EH (cell line): Measurements from ENCODE around the gene MKRN1.
"Not testable (repeated sequence)": the region's sequence is repeated elsewhere in the genome, so short reads cannot be mapped to it uniquely, and the experiment has no call there.

Experiments used
- DNase-seq: peaks from one replicate; pipeline ENCODE4 v3.0.0-alpha.2; 2015; ENCODE audit warnings: low read depth

The MKRN1 gene

DNA sequence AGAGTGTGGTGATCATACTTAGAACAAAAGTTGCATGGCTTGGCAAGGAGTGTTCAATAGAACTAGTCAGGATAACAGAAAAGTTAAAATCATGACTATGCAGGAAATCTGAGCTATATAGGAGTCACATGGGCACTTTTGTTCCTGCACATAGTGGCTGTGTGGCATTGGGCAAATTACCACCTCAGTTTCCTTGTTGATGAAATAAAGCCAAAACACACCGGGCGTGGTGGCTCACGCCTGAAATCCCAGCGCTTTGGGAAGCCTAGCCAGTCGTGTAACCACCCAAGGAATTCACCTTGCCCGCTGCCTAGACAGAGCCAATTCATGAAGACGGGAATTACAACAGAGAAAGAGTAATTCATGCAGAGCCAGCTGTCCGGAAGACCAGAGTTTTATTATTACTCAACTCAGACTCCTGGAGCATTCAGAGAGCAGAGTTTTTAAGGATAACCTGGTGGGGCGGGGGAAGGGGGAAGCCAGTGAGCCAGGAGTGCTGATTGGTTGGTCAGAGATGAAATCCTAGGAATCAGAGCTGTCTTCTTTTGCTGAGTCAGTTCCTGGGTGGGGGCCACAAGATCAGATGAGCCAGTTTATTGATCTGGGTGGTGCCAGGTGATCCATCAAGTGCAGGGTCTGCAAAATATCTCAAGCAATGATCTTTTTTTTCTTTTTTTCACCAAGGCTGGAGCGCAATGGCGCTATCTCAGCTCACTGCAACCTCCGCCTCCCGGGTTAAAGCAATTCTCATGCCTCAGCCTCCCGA lies 6.4 kb upstream of the MKRN1 start:
- DNase-seq, result no peak

DNA sequence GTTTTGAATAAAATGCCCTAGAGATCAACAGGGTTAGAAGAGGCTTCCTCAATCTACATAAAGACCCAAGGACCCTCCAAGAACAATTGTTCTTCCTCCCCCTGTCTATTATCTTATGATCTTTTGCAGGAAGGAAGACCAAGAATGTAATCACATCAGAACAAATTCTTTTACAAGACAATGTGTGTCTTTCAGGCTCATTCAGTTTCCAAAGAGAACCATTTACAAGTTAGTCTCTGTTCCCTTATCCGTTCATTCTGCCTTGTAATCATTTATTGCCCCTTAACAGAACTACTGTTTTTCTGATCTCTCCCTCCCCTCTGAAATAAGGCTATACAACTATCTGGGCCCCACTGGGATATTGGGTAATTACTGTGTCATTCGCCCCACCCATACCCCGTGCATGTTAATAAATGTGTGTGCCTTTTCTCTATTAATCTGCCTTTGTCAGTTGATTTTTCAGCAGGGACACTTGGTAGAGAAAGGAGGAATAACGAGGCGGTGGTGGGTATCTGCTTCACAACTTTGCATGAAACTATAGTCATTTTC lies 5.7 kb upstream of the MKRN1 start:
- no peak for DNase-seq

DNA sequence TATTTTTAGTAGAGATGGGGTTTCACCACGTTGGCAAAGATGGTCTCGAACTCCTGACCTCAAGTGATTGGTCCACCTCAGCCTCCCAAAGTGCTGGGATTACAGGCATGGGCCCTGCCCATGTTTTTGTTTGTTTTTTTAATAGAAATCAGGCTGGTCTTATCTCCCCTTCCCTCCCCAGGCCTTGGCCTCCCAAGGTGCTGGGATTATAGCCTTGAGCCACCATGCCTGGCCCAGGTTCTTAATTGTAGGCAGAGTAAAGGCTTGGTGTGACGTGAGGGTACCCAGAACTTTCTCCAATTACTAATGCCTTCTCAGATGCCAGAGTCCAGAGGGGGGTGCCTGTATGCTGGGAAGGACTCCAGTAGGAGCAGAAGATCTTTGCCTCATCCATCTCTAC lies 5.2 kb upstream of the MKRN1 start:
- no peak for DNase-seq

DNA sequence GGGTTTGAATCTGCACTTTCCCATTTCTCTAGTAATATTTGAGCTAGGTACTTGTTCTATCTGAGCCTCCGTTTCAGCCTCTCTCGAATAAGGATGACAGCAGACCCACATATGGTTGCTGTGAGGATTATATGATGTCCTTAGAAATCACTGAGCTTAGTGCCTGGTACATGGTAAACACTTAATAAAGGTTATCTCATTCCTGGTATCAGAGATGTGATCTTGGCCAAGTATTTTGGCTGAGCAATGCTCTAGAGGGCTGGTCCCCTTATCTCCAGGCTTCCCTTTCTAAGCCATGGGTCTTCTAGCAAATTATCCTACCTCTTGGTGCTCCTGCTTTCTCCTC lies 407 bp upstream of the MKRN1 start:
- DNase-seq, result no peak

GRCh38 chr7:140478246-140479061 lies 851 bp downstream of the MKRN1 start:
- DNase-seq, result peak; percentile 42

DNA sequence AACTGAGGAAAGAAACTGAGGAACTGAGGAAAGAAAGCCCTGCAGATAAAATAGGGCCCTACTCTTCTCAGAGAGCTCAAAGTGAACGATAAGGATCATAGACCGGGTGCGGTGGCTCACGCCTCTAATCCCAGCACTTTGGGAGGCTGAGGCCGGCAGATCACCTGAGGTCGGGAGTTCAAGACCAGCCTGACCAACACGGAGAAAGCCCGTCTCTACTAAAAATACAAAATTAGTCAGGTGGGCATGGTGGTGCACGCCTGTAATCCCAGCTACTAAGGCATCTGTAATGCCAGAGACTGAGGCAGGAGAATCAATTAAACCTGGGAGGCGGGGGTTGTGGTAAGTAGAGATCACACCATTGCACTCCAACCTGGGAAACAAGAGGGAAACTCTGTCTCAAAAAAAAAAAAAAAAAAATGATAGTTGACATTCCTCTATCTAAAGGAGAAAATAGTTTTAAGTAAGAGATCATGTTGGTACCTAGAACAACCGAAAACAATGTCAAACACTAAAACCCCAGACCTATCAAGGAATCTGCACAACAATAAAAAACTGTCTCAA lies 2.5 kb downstream of the MKRN1 start:
- no peak for DNase-seq

DNA sequence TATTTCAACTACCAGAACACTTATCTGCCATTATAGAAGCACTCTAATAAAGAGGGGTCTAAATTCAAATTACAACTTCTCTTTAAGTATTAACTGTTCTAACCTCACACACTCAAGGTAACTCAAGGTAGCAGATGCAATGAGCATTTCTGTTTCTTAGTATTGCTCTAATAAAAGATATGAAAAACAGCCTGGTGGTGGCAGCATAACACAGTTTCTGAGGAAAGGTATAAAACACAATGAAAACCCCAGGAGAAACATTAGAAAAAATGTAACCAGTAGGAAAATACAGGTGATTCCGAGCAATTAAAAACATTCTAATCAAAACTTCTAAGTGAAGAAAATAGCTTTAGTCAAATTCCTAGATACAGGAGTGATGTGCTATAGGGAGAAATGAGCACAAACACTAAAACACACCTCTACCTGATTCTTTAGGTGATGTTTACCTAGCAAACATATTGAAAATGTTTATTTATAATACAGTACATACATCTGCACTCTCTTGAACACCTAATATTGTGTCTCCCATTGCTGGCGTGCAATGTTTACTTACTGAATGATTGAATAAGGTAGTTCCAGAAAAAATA lies 3.5 kb downstream of the MKRN1 start:
- peak; percentile 53 for DNase-seq

DNA sequence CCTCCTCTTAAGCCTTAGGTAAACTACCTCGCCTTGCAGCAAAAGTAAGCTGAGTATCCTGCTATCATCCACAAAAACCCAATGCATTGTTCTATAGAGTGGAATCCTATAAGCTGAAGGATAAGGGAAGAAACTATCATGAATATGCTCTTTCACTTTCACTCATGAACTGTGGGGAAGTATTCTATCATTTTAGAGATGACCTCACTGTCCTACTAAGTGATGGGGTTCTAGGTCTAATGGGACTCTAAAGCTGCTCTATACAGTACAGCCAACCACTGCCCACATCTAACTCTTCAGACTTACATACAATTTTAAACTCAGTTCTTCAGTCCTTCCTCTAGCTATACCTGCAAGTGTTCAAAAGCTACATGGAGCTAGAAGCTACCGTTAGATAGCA lies 16.2 kb downstream of the MKRN1 start:
- no peak for DNase-seq

DNA sequence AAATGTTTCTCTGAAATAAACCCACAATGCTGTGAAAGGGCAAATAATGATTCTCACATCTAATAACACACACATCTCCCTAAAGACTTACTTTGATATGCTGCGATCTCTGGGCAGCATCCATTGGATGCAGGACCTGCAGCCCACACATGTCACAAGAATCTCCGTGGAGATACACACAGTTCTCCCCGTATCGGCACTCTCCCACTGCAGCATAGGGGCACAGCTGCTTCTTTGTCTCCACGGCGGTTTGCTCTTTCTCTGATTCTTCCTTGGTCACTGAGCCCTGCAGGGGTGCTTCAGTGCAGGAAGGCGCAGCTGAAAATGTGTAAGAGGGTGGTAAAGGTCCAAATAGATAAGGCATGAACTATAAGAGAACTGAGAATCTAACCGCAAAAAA lies 20.4 kb downstream of the MKRN1 start:
- DNase-seq, result no peak

DNA sequence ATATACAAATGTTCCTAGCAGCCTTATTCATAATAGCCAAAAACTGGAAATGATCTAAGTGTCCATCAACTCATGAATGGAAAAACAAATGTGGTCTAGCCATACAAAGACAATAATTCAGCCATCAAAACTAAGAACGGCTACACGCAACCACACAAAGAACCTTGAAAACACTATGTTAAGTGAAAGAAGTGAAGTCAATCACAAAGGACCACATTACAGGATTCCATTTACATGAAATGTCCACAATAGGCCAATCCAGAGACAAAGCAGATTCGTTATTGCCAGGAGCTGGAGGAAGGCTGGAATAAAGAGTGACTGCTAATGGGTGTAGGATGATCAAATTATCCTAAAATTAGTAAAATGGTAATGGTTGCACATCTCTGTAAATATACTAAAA lies 21.1 kb downstream of the MKRN1 start:
- DNase-seq, result no peak

GRCh38 chr7:140456551-140457051 lies 22.7 kb downstream of the MKRN1 start:
- DNase-seq, result no peak

GRCh38 chr7:140455743-140456142 lies 23.6 kb downstream of the MKRN1 start:
- no peak for DNase-seq

GRCh38 chr7:140454657-140455015 lies 24.7 kb downstream of the MKRN1 start:
- no peak for DNase-seq

DNA sequence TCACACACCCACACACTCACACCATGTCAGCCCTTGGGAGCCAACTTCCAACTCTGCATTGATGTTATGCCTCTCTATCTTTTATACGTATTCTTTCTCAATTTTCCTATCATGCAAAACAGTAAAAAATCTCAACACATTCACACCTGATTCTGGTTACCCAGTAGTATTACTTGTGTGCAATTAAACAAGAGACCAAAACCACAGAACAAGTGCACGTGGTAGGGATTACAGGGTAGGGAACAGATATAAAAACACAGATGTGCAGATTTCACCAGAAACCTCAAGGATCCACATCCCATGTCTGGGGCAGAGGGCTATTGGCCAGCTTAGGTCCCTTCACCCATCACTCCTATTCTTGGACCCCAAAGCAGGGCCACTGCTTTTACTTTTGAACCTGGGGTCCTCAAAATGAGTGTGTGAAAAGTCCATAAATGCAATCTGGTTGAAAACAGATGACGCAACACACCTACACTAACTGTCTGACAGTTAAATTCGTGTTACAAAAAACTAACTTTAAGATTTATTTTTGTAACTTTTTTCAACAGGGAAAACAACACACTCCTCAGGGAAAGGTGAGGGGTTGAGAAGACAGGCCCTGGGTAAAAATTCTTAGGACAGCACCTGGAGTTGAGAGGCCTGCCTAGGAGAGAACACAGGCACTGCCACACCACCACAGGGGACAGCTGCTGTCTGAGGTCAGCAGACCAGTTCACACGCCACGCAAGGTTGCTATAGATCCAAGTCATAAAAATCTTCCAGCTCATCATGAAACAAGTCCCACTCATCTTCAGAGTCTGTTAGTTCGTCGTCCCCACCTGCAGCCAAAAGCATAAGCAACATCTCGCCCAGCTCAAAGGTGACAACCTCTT lies 25.3 kb downstream of the MKRN1 start:
- DNase-seq, result not testable (repeated sequence)

- no peak for DNase-seq
Measured at GRCh38 chr7:140453273-140453672, 26.0 kb downstream of the MKRN1 start.

GRCh38 chr7:140451716-140452115 lies 27.6 kb downstream of the MKRN1 start:
- no peak for DNase-seq

- no peak for DNase-seq
Measured at GRCh38 chr7:140448781-140449480, 30.4 kb downstream of the MKRN1 start.

GRCh38 chr7:140447841-140448240 lies 31.5 kb downstream of the MKRN1 start:
- DNase-seq, result no peak

DNA sequence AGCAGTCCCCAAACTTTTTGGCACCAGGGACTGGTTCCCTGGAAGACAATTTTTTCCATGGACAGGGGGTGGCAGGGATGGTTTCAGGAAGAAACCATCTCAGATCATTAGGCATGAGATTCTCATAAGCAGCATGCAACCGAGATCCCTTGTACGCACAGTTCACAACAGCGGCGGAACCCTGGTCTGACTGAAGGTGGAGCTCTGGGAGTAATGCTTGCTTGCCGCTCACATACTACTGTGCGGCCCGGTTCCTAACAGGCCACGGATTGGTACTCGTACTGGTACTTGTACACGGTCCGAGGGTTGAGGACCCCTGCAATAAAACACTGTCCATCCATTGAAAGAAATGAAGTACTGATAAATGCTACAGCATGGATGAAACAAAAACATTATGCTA lies 32.8 kb downstream of the MKRN1 start:
- no peak for DNase-seq

- DNase-seq, result no peak
Measured at GRCh38 chr7:140441519-140441918, 37.8 kb downstream of the MKRN1 start.

DNA sequence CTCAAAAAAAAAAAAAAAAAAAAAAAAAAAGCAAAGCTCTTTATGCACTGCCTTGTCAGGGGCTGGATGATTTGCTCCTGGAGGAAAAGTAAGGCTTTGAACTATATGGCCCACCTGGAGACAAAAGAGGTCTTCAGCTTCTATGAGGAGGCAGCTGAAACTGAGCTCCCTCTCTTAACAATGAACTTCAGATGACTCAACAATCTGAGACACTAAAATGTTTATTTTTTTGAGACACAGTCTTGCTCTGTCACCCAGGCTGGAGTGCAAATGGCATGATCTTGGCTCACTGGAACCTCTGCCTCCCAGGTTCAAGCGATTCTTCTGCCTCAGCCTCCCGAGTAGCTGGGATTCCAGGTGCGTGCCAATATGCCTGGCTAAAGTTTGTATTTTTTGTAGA lies 38.7 kb downstream of the MKRN1 start:
- peak; percentile 19 for DNase-seq
